NK-92 (cell line): ENCODE results near the gene SNX14.
"Not testable (repeated sequence)": the region's sequence is repeated elsewhere in the genome, so short reads cannot be mapped to it uniquely, and the experiment has no call there.

ENCODE experiments used
- DNase-seq: peaks from one replicate; lab custom pipeline; 2025; ENCODE audit not compliant: unreplicated experiment; lab: John Stamatoyannopoulos, UW

SNX14 gene

DNA sequence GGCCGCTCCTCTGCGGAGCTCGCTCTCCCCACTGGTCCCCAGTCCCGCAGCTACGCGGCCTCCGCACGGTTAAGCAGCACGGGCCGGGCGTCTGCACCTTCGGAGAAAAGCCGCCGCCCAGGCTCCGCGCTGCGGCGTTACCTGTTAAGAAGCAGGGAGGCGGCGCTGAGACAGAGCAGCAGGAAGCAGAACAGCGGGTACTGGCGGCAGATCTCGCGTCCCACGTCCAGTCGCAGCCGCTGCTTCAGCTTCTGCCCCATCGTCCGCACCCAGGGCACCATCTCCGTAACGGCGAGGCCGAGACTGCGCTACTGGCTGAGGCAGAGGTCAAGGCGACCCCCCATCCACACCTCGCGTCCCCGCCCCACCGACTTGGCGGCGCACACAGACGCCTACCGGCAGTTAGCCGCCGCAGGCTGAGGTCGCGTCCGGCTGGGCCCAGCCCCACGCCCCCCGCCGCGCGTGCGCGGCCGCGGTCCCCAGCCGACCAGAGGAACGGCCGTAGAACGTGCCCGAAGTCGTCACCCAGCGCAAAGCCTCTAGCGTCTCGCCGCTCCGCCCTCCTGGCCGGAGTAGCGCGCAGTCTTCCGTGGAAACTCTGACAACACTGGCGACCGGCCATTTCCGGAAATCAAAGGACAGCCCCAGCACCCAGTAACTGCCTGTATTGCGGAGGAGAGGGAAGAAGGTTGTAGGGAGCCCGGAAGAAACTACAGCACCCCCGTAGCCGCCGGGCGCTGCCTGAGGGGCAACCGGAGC lies at the start of gene SNX14:
SNX14 (minus strand) TSS at position 421 of the 759 bp plus-strand sequence; CDS start at position 281, 140 bp downstream.
- no peak for DNase-seq

GRCh38 chr6:85642774-85643536 lies 49.3 kb upstream of the SNX14 start, which contains the start of gene SYNCRIP:
TSS of gene SYNCRIP (minus strand) at chr6:85642886. CDS start at chr6:85641439, 1,447 bp downstream.
- DNase-seq = peak; percentile 86

DNA sequence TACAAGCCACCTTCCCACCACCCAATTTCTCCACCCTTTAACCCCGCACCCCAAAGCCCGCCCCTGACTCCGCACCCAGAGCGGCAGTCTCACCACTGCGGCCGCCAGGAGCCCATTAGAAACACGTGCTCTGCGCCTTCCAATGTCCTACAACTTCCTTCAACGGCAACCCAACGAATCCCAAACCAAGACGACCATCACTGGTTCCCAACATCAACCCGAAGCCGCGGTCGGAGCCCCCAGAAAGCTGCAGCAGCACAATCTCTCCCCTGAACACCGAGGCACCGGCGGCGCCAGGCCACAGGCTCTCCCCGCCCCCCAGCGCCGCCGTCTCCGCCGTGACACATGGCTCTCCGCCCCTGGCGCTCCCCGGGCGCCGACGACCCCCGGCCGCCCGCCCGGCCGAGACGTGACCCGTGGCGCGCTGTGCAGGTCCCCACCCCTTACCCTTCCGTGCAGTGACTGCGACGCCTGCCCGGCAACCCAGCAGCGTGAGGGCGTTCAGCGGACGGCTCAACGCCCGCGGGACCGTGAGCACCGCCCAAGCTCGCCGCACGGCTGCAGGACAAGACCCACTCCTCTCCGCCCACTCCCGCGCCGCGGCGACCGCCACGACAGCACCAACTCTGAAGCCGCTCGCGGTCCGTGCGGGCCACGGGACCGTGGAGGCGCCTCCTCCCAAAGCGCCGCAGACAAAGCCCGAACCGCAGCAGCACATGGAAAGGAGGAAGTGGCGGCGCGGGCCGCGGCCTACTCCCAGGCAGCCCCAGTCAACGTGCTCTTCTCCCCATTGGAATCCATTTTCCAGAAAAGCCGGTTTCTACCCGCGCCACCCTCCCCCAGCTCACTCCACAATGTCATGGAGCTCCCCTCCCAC lies 48.5 kb upstream of the SNX14 start:
- no peak for DNase-seq

- no peak for DNase-seq
Observed at GRCh38 chr6:85641522-85641896, 47.9 kb upstream of the SNX14 start.

DNA sequence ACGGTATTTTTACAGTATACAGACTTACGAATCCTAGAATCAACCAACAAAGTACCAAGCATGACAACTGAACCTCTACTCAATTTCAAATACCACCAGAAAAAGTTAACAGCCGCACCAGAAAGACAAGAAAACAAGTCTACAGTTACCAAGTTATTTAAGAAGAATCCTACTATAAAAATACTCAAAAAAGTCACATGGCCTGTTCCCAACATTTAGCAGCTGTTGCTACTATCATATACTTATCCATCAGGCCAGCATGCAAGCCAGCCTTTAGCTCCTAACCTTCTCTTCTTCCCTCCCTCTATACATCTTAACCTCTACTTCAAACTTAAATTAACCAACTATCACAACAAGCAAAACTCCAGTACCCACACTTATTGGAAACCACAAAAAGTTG lies 47.2 kb upstream of the SNX14 start:
- DNase-seq = no peak

- DNase-seq = no peak
Observed at GRCh38 chr6:85637579-85637978, 43.9 kb upstream of the SNX14 start.

DNA sequence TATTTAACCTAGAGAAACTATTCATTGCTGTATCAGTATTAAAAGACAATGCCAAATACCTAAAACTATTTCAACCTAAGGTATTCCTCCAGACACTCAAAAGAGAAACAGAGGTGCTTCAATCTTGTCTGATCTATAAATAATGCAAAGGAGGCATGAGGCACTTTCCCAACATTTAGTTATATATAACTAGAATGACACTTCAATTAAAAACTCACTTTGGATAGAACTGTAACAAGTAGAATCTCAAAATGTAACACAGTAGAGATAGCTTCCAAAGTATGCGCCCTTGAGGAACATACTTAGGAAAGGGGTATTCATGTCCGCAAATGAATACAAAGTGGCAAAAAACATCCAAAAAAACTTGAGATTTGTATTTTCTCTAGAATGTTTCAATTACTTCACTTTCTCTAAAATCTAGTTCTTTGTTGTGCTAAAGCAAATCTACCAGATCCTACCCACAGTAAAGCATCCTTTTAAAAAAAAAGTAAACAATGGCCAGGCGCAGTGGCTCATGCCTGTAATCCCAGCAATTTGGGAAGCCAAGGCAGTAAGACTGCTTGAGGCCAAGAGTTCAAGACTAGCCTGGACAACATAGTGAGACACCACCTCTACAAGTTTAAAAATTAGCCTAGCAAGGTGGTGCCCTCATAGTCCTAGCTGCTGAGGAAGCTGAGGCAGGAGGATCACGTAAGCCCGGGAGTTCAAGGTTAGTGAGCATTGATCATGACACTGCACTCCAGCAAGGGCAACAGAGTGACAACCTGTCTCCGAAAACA lies 38.7 kb upstream of the SNX14 start:
- no peak for DNase-seq

DNA sequence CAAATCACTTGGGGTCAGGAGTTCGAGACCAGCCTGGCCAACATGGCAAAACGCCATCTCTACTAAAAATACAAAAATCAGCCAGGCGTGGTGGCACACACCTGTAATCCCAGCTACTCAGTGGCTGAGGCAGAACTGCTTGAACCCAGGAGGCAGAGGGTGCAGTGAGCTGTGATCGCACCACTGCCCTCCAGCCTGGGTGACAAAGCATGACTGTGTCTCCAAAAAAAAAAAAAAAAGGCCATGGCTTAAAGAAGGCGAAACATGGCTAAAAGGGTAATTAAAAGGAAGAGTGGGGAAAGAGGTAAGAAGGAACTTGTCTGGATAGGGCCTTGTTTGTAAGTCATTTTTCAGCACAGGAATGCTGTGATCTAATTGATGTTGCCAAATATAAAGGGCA lies 37.5 kb upstream of the SNX14 start:
- not testable (repeated sequence) for DNase-seq

- no peak for DNase-seq
Observed at GRCh38 chr6:85628353-85628752, 34.7 kb upstream of the SNX14 start.

- DNase-seq = no peak
Observed at GRCh38 chr6:85620308-85620707, 26.6 kb upstream of the SNX14 start.

GRCh38 chr6:85614780-85615179 lies 21.1 kb upstream of the SNX14 start:
- DNase-seq = no peak

DNA sequence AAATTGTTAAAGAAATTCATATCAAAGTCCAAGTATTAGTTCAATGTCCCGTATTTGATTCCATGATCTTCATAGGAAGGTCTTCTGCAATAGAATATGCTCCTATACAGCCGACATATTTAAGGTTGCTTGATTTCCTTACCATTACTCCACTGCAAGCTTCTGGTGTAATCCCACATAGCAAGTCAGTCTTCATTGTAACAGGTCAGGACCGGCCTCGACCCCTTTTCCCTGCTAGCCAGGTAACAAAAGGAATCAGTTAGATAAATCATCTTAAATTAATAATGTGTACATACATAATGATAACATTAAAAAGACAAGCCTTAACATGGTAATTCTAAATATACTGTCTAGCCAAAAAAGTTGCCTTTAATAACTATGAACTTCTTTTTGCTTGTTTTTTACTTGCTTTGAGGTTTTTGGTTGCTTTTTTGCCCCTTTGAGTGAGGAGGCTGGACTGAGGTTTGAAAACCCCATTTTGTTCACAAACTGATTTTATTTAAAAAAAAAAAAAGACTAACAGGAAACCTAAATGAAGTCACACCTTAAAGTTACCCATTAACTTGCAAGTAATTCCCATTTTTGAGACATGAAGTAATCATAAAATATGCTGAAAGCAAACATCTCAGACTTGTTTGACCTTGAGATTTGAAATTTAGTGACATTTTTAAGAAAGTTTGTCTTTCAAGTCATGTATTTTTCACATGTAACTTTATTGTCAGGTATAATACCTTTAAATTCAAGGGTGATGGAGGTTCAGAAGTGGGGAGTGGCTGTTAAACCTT lies 19.2 kb upstream of the SNX14 start:
- DNase-seq = no peak

- DNase-seq = no peak
Observed at GRCh38 chr6:85610182-85610895, 16.7 kb upstream of the SNX14 start.

- DNase-seq = no peak
Observed at GRCh38 chr6:85602100-85602499, 8.4 kb upstream of the SNX14 start.

DNA sequence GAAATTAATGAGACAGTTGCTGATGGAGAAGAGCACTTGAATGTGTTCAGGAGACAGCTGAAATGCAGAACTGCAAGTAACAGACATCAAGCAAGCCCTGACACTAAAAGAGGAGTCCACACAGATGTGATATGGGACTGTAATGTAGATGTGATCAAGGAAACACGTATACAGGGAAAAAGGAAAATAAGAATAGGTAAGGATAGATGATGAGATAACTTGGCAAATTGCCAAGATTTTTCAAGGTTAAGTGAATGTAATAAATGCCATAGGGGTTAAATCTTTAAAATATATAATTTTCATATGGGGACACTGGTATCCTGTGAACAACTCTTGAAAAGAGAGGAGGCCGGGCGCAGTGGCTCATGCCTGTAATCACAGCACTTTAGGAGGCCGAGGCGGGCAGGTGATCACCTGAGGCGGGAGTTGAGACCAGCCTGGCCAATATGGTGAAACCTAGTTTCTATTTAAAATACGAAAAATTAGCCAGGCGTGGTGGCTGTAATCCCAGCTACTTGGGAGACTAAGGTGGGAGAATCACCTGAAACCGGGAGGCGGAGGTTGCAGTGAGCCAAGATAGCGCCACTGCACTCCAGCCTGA lies 7.2 kb upstream of the SNX14 start:
- DNase-seq = no peak

DNA sequence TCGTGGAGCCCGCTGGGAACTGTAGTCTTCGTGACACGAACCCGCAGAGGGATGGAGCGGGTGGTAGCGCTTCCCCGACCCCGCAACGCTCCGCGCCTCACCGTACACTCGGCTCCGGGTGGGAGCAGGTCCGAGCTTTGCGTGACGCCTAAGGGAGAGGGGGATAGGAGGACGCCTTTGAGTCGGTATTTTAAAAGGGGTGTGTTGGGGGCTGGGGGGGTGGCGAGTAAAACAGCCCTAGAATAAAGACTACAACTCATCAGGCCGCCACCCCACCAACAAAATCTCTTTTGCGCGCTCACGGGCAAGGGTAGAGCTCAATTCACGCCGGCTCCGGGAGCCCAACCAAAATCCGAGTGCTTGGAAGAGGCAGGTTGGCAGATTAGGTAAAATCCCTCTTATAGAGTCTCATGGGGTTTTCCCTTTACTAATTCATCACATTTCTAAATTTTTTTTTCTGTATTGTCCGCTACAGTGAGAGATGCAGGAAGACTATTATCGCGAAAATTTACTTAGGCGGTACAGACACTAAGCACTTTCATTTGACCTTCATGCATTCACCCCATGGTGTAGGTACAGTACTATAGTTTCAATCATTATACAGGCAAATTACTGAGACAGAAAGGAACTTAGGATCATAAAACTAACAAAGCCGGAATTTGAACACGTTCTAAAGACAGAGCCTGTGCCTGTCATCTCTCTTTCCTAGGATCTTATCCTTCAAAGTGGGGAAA lies 706 bp upstream of the SNX14 start:
- no peak for DNase-seq

DNA sequence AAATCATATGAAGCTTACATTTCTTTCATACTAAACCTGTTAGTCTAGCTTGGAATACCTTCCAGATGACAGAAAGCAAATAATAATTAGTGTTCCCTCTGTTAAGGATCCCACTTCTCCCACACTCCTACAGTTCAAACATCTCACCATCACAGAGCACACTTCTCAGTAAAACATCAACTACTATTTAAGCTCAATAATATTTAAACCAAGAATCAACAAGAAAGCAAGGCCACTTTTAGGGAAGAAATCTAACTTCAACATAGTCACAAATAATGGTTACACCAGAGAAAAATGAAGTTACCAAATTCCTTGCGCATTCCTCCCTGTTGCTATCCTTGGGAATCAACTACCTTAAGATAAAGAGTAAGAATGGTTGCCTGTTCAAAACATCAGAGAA lies 1.6 kb downstream of the SNX14 start:
- DNase-seq = no peak

GRCh38 chr6:85591207-85591606 lies 2.5 kb downstream of the SNX14 start:
- no peak for DNase-seq
